ENCODE measurements around the gene PLA2G4B. TPM values are rescaled to one million over a fixed set of nuclear protein-coding genes. Genes with fewer than 3 reads are reported as not detected.

PLA2G4B gene
- total RNA-seq, 1 donor from 2014 or later: 13.1 TPM

DNA sequence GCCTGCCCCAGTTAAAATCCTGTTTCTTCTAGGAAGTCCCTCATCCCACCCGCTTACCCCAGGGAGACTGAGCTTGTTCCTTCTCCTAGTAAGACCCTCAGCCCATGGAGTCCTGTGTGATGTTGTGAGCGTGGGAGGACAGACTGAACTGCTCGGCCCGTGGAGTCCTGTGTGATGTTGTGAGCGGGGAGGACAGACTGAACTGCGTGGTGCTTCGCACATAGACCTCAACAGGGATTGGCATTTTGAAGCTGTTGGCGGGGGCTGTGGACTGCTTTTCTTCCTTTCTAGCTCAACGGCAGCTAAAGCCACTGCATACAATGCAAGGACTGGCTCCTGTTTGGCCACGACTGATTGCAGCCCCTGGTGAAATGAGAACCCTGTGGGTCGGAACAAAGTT, 56.8 kb downstream of the PLA2G4B start:
- peaks cover 11% of the 10 kb centered on the region for H3K4me1 Mint-ChIP-seq (ENCODE audit: low read depth)

DNA sequence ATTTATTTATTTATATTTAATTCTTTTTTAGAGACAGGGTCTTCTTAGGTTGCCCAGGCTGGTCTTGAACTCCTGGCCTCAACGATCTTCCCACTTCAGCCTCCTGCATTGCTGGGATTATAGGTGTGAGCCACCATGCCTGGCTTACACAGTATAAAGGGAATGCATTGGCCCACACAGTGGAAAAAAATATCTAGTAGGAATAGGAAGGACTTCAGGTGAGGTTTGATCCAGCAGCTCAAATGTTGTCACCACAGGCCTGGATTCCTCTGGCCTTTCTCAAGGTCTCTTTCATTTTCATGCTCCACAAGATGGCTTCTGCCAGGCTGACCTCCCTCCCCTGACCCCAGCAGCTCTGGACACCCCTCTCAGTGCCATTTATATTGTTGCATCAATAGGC, 57.3 kb downstream of the PLA2G4B start:
- H3K4me3 Mint-ChIP-seq (ENCODE audit: low read depth): no peak overlapping the region
- no peaks in the 10 kb centered on the region for H3K27me3 Mint-ChIP-seq
- no peak overlapping the region for H3K27ac Mint-ChIP-seq
- peaks cover 9% of the 10 kb centered on the region for H3K4me1 Mint-ChIP-seq (ENCODE audit: low read depth)
- no peaks in the 10 kb centered on the region for H3K9me3 Mint-ChIP-seq (ENCODE audit: low read depth)
- TF ChIP-seq CTCF (IDR thresholded peaks at IDR 0.05; ENCODE audit: unreplicated experiment): no peak
- H3K36me3 Mint-ChIP-seq (ENCODE audit: insufficient read depth): peaks cover 10% of the 10 kb centered on the region
- DNase-seq (ENCODE audit: low spot score, unreplicated experiment): no peak

More for the DNA sequence above, 56.8 kb downstream of the PLA2G4B start:
- Mint-ChIP-seq H3K4me3 (ENCODE audit: low read depth) (no peak overlapping the region), H3K9me3 (ENCODE audit: low read depth) (no peaks in the 10 kb centered on the region), H3K36me3 (ENCODE audit: insufficient read depth) (peaks cover 10% of the 10 kb centered on the region), H3K27ac (no peak overlapping the region), H3K27me3 (no peaks in the 10 kb centered on the region)
- no peak for DNase-seq (ENCODE audit: low spot score, unreplicated experiment)
- no peak for TF ChIP-seq CTCF (IDR thresholded peaks at IDR 0.05; ENCODE audit: unreplicated experiment)

- Mint-ChIP-seq H3K27me3 (no peaks in the 10 kb centered on the region), H3K27ac (no peak overlapping the region), H3K4me1 (ENCODE audit: low read depth) (peaks cover 8% of the 10 kb centered on the region), H3K9me3 (ENCODE audit: low read depth) (no peaks in the 10 kb centered on the region), H3K4me3 (ENCODE audit: low read depth) (no peak overlapping the region), H3K36me3 (ENCODE audit: insufficient read depth) (peaks cover 11% of the 10 kb centered on the region)
- no peak for DNase-seq (ENCODE audit: low spot score, unreplicated experiment)
- no peak for TF ChIP-seq CTCF (IDR thresholded peaks at IDR 0.05; ENCODE audit: unreplicated experiment)
These were observed 57.9 kb downstream of the PLA2G4B start for GRCh38 chr15:41896566-41896965.

DNA sequence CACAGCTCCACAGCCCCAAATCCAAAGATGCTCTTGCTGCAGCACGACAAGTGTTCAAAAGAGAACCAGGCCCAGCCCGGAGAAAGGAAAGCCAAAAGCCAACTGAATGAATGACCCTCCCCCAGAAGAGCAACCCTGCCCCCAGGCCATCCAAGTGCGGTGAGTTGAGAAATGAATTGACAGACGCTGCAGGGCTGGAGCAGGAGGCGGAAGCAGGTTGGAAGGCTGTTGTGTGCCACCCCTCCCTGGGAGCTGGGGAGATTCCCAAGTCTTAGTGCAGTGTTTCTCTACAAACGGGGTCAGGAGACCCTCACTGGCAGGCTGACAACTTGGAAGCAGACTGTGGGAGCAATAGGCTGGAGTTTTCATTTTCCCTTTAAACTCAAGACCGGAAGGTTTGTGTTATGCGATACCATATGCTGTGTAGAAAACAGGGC, 58.7 kb downstream of the PLA2G4B start:
- no peak overlapping the region for H3K4me3 Mint-ChIP-seq (ENCODE audit: low read depth)
- no peaks in the 10 kb centered on the region for H3K9me3 Mint-ChIP-seq (ENCODE audit: low read depth)
- no peaks in the 10 kb centered on the region for H3K27me3 Mint-ChIP-seq
- H3K36me3 Mint-ChIP-seq (ENCODE audit: insufficient read depth): peaks cover 13% of the 10 kb centered on the region
- TF ChIP-seq CTCF (IDR thresholded peaks at IDR 0.05; ENCODE audit: unreplicated experiment): no peak
- H3K4me1 Mint-ChIP-seq (ENCODE audit: low read depth): peaks cover 9% of the 10 kb centered on the region
- H3K27ac Mint-ChIP-seq: no peak overlapping the region
- DNase-seq (ENCODE audit: low spot score, unreplicated experiment): no peak

Small RNA genes lying within 50 kb of the gene (microRNA-seq; reads per million reads assigned to microRNA genes)
- gene MIR4310 (ENCODE audit: borderline number of aligned reads, unreplicated experiment): not detected

Other genes starting within 250 kb of the PLA2G4B start
- gene MGA, start 178.4 kb upstream of the PLA2G4B start, total RNA-seq: 64.0 and 71.2 TPM in 2 replicates
- gene MAPKBP1, start 64.4 kb upstream of the PLA2G4B start, total RNA-seq: 28.9 TPM in 2 replicates
- 18.0 and 26.2 TPM in 2 replicates for gene JMJD7, start 10.8 kb upstream of the PLA2G4B start, total RNA-seq
- 6.6 and 7.9 TPM in 2 replicates for gene SPTBN5, start 55.2 kb downstream of the PLA2G4B start, total RNA-seq
- gene EHD4, start 133.7 kb downstream of the PLA2G4B start, total RNA-seq: 17.2 and 18.4 TPM in 2 replicates
- gene PLA2G4E, start 182.2 kb downstream of the PLA2G4B start, total RNA-seq: 0.09 TPM in 1 of 2 replicates, not detected in the other